Renal cortex interstitium (tissue), 15 donors: ENCODE data around the gene KCNT1. TPM values are rescaled to one million over a fixed set of nuclear protein-coding genes. Genes with fewer than 3 reads are reported as not detected.
"Not testable (repeated sequence)": the region's sequence is repeated elsewhere in the genome, so short reads cannot be mapped to it uniquely, and the experiment has no call there.

Source experiments
- DNase-seq, 11 donors: peaks; one replicate each; pipeline ENCODE4 v3.0.0-alpha.2; 2013; ENCODE audit warnings: low read depth in 9 of 11, low spot score in 4 of 11; ENCODE audit errors: extremely low read depth in 1 of 11
- long read RNA-seq, 16 experiments: transcript quantifications; one replicate each; lab custom pipeline, GENCODE V29; 2026
- polyA plus RNA-seq, 3 donors: library from polyadenylated mRNA; unstranded; fragments of 120-200 nt; gene quantifications; one replicate each; pipeline ENCODE4 v1.2.1, GENCODE V29; 2013; ENCODE audit not compliant: insufficient read length in 3 of 3

KCNT1 gene
- under 1 TPM; 0.09 to 0.24 (median 0.24) TPM for polyA plus RNA-seq
- long read RNA-seq, donor 1 = 0 reads
- long read RNA-seq, donor 2 = 0 reads
- long read RNA-seq, donor 3 = 0 reads
- long read RNA-seq, donor 4 = 0 reads
- long read RNA-seq, donor 5 = 0 reads
- long read RNA-seq, donor 6 = 0 reads
- long read RNA-seq, donor 7 = 0 reads
- long read RNA-seq, donor 8 = 0 reads
- long read RNA-seq, donor 9 = 0 reads
- long read RNA-seq, donor 10 = 0 reads
- long read RNA-seq, donor 11 = 0 reads
- long read RNA-seq, donor 12 = 0 reads
- long read RNA-seq, donor 13 = 0 reads
- long read RNA-seq, donor 14 = 0 reads
- long read RNA-seq, donor 15 = 0 reads
- long read RNA-seq, donor 16 = 0 reads

DNA sequence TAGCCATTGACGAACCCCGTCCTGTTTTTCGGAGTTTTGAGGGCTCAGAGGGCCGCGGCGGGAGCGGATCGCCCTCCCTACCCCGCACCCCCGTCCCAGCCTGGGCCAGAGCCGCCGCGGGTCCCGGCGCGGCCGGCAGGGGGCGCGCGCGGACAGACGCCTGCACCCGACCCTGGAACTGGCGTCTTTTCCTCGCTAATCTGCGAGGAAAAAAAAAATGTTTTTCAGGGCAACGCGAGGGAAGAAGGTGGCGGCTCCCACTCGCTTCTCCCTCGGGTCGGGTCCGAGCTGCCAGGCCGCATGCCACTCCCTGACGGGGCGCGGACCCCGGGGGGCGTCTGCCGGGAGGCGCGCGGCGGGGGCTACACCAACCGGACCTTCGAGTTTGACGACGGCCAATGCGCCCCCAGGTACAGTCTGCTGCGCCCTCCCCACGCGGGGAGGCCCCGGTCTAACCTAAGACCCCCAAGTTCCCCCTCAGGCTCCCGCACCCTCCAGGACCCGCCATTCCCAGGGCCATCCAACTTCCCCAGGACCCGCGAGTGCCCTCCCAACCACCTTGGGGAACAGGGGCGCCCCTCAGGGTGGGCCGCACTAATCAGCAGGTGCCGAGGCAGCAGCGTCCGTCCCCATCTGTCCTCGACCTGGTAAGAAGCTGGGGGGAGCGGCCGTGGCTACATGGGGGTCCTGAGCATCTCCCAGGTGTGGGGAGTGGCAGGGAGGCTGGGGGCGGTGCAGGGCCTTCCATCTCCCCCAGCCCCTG lies at the start of gene KCNT1:
KCNT1 (plus strand) TSS at position 227 of the 763 bp plus-strand sequence; CDS start at position 301, 74 bp downstream.
- DNase-seq = peak in 9 of 11 donors; percentile 20 to 61 (median 47)

DNA sequence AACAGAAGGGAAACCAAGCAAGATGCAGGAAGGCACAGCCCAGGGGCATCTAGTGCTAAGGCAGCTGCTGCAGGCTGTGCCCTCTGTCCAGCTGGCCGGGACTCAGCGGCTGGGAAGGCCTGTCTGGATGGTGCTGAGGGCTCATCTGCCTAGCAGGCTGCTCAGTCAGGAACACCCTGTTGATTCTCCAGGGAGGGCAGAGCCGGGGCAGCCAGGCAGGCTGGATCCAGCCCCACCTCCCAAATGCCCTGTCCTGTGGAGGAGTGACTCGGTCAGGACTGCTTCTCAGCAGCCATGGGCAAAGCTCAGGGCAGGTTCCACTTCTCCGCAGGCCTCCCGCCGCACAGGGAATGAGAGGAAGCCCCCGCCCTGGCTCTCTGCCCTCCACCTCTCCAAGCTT lies 46.7 kb upstream of the KCNT1 start:
- no peak for DNase-seq

DNA sequence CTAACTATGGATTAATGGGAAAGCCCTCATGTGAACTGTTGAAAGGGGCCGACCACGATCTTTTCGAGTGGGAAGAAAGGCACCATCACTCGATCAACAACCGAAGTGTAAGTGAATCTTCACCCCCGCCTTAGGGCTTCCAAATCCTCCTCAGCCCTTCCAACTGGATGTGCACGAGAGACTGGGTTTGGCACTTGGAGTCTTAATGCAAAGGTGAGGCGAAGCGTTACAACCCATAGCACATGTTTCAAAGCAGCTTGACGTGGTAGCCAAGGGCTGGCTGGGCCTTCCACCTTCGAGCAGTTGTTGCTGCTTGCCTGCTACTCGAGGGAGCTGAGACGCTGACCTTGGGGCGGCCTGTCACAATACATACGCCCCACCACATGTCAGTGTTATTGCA lies 44.6 kb upstream of the KCNT1 start:
- DNase-seq = no peak

DNA sequence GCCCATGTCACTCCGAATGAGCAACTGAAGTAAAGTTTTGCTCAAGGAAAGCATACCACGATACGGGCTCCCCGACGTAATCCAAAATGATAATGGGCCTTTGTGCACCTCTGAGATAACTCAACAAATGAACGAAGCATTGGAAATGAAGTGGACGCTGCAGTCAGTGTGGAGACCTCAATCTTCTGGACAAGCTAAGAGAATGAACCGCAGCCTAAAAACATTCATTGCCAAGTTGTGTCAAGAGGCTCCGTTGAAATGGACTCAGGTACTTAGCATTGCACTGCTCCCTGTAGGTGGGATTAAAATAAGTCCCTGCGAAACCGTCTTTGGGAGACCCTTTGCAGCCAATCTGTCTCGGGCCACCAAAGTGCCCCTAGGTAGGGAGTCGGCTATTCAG lies 42.7 kb upstream of the KCNT1 start:
- no peak for DNase-seq

DNA sequence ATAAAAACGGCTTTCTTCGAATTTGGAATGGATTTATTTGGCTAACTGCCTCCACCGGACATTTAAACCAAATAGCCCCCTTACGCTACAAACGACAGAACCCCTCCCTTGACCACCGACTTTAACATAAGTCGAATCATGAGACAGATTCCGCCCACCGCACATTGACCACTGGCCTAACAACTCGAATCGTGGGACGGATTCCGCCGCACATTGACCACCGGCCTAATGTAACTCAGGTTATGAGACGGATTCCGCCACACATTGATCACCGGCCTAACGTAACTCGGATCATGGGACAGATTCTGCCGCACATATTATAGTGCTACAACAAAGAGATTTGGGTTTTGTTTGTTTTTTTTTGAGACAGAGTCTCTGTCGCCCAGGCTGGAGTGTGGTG lies 41.6 kb upstream of the KCNT1 start:
- DNase-seq = no peak

DNA sequence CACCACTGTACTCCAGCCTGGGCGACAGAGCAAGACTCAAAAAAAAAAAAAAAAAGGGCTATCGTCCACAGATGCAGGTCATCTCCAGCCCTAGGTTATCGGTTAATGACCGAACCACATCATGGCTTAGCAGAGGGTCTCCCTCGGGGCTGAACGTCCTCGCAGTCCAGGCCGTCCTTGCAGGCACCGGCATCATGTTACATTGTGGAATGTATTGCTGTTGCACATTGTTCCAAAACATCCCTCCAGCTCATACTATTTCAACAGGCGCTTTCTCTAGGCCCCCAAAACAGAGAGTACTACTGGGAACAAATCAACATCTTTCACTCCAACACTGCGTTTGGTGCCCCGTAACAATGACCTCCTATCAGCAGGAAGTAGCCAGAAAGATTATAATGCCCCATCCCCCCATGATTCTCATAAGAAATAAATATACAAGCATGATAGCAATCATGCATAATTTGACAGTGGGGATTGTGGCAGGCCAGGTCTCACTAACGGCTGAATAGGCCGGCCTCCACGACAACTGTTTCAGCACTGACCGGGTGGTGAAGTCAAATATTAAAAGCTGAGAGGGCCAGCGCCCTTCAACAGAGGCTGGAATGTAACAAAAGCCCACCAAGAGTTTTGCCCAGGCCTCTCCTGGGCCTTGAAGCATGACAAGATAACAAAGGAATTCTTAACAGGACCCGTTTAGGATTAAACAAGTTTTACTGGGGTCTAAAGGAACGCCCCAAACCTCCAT lies 40.0 kb upstream of the KCNT1 start:
- peak in 1 of 11 donors; percentile 9 for DNase-seq

DNA sequence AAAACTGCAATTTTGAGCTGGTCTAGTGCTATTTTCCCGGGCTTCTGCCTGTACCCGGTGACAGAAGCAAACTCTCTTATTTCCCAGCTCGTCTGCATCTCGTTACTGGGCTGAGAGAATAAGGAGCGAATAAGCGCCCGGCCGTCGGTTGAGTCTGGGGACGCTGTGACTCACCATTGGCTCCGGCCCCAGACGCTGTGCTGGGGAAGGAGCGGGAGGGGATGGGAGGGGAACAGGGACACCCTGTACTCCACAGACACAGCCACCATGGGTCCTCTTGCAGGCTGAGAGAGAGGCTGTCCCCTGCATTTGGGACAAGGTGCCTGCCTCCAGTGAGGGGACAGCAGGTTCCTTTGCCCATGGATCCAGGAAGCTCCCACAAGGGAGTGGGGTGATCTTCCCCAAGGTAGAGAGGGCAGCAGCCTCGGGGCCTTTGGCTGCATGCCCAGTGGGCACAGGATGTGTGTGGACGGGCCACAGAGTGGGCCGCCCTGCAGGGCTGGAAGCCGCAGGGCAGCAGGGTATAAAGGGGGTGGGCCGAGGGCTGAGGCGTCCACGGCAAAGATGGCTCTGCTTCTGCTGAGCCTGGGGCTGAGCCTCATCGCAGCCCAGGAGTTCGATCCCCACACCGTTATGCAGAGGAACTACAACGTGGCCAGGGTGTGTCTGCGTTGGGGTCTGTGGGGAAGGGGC lies 39.1 kb upstream of the KCNT1 start, which contains the start of gene LCN9:
LCN9 (plus strand) TSS at position 552 of the 693 bp plus-strand sequence; CDS start at position 565, 13 bp downstream.
- no peak for DNase-seq

DNA sequence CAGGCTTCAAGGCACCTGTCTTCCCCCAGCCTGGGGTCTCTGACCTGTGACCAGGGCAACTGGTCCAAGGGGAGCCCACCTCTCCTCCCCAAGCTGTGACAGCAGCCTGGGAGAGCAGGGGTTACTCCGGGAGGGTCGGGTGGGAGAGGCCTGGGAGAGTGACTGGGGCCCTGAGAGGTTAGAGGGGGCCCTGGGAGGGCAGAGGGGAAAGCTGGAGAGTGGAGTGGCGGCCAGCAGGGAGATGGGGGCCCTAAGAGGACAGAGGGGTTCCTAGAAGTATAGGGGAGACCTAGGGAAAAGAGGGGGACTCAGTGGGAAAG lies 38.6 kb upstream of the KCNT1 start:
- no peak for DNase-seq

DNA sequence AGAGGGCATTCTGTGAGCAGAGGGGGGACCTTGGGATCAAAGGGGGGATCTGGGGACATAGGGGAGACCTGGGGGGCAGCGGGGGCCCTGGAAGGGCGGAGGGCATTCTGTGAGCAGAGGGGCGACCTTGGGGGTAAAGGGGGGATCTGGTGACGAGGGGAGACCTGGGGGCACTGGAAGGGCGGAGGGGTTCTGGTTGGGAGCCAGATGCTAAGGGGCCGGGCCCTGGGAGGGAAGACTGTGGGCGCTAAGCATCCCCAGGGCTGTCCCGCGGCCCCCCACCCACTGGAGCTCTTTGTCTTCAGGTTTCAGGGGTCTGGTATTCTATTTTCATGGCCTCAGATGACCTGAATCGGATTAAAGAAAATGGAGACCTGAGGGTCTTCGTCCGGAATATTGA lies 38.1 kb upstream of the KCNT1 start:
- DNase-seq = no peak

DNA sequence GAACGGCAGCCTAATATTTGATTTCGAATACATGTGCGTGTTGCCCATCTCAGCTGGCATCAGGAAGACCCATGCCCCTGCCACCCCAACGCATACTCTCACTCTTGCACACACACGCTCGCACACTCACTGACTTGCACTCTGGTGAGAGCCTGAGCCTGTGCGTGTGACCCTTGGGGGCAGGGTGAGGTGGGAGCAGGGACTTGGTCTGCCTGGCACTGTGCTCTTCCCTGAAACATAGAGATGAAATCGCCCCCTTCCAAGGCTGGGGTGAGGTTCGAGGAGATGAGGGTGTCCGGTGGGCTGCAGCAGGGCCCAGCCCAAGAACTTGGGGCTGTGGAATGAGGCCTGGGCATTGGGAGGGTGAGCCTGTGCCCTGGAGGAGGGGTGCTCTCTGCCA lies 37.7 kb upstream of the KCNT1 start:
- DNase-seq = no peak

DNA sequence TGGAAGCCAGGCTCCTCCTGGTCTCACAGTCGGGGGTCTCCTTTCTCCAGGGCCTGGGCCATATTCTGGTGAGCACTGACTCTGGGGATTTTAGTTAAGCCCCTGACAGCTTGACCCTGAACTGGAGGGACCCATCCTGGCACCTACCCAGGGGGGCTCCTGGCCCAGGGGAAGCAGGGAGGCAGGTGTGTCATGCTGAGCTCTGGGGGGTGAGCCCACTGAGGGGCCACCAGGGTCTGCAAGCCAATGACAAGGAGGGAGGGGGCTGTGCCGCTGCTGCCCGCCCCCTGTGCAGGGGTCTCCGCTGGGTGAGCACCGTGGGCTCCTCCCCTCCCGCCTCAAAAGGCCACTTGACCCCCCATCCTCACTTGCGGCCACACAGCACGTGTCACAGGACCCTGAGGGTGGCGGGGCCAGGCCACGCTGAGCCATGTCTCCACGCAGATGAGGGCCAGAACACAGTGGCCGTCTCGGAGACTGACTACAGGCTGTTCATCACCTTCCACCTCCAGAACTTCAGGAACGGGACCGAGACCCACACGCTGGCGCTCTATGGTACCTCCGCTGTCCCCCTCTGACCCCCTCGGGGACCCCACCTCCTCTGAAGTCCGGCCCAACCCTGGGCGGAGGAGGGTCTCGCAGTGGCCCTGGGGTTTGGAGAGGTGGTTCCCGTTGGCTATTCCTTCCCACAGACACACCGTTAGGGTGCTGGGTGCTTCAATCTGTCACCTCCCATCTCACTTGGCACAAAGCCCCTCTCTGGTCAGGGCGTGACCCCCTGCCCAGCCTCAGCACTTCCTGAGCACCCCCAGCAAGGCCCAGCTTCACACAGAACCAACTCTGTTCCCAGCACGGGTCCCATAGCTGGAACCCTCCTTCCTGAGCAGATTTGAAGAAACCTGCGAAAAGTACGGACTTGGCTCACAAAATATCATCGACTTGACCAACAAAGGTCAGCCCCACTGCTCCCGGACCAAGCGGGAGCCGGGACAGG lies 36.9 kb upstream of the KCNT1 start:
- DNase-seq = no peak

DNA sequence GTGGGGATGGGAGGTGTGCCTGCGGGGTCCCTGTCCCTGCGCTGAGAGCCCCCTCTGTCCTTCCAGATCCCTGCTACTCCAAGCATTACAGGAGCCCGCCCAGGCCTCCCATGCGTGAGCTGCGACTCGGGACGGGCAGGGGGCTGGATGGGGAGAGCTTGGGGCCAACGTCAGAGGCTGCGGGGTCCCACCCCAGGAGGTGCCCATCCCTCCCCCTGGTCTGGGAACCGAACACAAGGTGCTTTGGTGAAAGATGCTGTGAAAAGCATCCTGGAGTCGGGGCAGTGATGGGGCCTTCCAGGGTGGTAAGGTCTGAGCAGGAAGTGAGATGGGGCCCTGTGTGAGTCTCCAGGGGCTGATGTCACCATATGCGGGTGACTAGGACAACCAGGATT lies 36.2 kb upstream of the KCNT1 start:
- DNase-seq = no peak

DNA sequence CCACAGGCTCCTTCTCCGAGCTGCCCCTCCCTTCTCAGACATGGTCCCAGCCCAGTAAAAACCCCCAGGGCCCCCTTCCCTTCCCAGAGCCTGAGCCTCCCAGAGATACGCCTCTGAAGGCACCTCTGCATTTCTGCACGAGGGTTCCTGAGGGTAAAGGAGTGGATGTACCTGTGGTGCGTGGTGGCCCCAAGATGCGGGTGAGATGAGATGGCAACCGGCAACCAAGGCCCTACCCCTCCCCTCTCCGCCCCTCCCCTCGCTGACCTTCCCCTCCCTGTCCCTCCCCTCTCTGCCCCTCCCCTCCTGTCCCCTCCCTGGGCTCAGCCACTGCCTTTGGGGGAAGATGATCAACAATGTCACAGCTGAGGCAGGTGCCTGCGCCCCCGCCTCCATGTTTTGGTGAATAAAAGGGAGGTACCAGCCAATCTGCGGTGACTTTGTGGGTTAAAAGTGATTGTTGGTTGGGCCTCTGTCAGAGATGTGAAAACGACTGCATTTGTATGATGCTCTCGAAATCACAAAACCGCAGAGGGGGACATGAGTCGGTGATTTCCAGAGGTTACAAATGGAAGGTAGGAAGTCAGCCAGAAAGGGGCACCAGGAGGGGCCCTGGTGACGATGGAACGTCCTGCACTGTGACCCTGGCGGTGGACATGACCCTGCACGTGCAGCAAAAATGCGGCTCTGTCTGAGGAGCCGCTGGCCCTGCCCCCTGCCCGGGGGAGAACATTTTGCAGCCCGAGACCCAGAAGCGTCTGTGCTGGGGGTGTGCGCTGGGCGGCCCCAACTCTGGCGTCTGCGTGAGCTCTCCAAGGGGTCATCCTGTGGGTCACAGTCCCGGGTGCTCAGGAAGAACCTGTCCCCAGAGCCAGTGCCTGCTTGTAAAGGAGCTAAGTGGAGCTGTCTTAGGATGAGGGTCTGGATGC lies 35.2 kb upstream of the KCNT1 start:
- DNase-seq = no peak

DNA sequence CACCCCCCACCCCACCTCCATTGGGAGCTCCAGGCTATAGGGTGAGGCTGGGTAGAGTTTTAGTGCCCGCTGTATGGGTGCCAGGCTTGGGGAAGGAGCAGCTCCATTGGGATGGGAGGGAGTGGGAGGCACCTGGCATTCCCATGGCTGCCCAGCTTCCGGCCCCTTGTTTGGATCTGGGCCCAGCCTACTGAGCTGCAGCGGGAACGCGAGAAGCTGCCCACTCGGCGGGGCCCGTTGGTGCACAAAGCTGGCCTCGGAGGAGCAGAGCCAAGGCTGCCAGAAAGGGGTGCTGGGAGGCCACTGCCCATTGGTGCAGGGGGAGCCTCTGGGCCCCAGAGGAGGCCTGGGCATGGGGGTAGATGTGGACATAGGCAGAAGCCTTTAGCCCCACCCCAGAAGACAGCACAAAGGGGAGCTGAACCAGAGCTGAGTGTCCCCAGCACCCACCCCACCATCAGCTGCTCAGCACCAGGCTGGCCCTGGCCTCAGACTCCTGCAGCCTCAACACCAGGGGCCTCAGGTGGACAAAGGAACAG lies 34.5 kb upstream of the KCNT1 start:
- DNase-seq = no peak

DNA sequence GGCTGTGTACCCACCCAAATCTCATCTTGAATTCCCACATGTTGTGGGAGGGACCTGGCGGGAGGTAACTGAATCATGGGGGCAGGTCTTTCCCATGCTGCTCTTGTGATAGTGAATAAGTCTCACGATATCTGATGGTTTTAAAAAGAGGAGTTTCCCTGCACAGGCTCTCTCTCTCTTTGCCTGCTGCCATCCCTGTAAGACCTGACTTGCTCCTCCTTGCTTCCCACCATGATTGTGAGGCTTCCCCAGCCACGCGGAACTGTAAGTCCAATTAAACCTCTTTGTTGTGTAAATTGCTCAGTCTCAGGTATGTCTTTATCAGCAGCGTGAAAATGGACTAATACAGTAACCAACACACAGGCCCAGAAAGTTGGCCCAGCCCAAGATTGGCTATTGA lies 33.0 kb upstream of the KCNT1 start:
- not testable (repeated sequence) for DNase-seq

DNA sequence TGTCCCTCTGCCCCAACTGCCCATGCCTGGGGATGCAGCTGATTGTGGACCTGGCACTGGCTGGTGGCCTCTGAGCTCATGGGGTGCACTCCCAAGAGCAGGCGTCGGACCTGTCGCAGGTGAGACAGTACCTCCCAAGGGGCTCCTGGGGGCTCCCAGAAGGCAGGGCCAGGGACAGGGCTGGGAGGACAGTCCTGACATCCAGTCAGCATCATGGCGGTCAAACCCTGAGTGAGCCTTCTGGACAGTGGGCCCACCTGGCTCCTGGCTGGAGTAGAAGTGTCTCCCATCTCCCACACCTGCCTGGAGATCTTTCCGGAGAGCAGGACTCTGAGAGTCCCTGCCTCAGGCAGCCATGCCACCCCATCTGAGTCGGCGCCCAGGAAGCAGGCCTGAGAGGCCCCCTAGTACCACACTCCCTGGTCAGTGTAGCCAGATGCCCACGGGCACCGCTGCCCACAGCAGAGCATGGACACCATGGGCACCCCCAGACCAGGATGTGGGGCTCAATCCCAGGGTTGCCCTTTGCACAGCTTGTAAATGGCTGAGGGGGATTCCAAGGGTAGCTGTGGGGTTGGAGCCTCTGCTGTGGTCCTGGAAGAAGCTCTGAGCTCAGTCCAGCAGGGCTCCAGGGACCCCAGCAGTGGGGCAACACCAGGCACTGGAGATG lies 32.2 kb upstream of the KCNT1 start:
- no peak for DNase-seq
